CD4-positive, alpha-beta T cell treated with Interleukin-21 for 1 hour (primary cell): ENCODE results near the gene CCDC15.
A peak's percentile ranks its signal among the peaks of the same experiment; 100 is the strongest.
"Not testable (repeated sequence)": the region's sequence is repeated elsewhere in the genome, so short reads cannot be mapped to it uniquely, and the experiment has no call there.

Experiments
- DNase-seq: peaks from one replicate; pipeline ENCODE4 v3.0.0-alpha.2; 2020

Gene CCDC15

GRCh38 chr11:124943254-124943616 is 10.8 kb upstream of the CCDC15 start:
- no peak for DNase-seq

- no peak for DNase-seq
Observed at GRCh38 chr11:124943741-124944140, 10.3 kb upstream of the CCDC15 start.

GRCh38 chr11:124944565-124944964 is 9.4 kb upstream of the CCDC15 start:
- no peak for DNase-seq

- no peak for DNase-seq
Observed at GRCh38 chr11:124945826-124946225, 8.2 kb upstream of the CCDC15 start.

- DNase-seq = no peak
Observed at GRCh38 chr11:124946735-124947141, 7.3 kb upstream of the CCDC15 start.

GRCh38 chr11:124950601-124951330 is 3.2 kb upstream of the CCDC15 start:
- peak; percentile 32 for DNase-seq

GRCh38 chr11:124951341-124951740 is 2.7 kb upstream of the CCDC15 start:
- DNase-seq = no peak

- no peak for DNase-seq
Observed at GRCh38 chr11:124954590-124954955, 571 bp downstream of the CCDC15 start.

GRCh38 chr11:124955035-124955434 is 1.0 kb downstream of the CCDC15 start:
- DNase-seq = no peak

- peak; percentile 80 for DNase-seq
Observed at GRCh38 chr11:124961972-124962609, 8.1 kb downstream of the CCDC15 start.

GRCh38 chr11:124968197-124968596 is 14.2 kb downstream of the CCDC15 start:
- DNase-seq = not testable (repeated sequence)

GRCh38 chr11:124970925-124971324 is 16.9 kb downstream of the CCDC15 start:
- DNase-seq = no peak

- DNase-seq = no peak
Observed at GRCh38 chr11:124971810-124972209, 17.8 kb downstream of the CCDC15 start.

GRCh38 chr11:124976531-124976930 is 22.5 kb downstream of the CCDC15 start:
- no peak for DNase-seq

- no peak for DNase-seq
Observed at GRCh38 chr11:124977006-124977405, 23.0 kb downstream of the CCDC15 start.

- no peak for DNase-seq
Observed at GRCh38 chr11:124978316-124978715, 24.3 kb downstream of the CCDC15 start.

- no peak for DNase-seq
Observed at GRCh38 chr11:124982043-124982442, 28.0 kb downstream of the CCDC15 start.

- DNase-seq = no peak
Observed at GRCh38 chr11:124983674-124984511, 29.9 kb downstream of the CCDC15 start.

GRCh38 chr11:124984512-124984854 is 30.5 kb downstream of the CCDC15 start:
- DNase-seq = no peak

GRCh38 chr11:124987096-124987495 is 33.1 kb downstream of the CCDC15 start:
- DNase-seq = no peak

- DNase-seq = no peak
Observed at GRCh38 chr11:124988063-124988462, 34.1 kb downstream of the CCDC15 start.

- no peak for DNase-seq
Observed at GRCh38 chr11:125001079-125001778, 47.2 kb downstream of the CCDC15 start.

GRCh38 chr11:125001849-125002248 is 47.8 kb downstream of the CCDC15 start:
- DNase-seq = no peak
